Measurements from ENCODE around the gene EPHA6. TPM values are rescaled to one million over a fixed set of nuclear protein-coding genes. Genes with fewer than 3 reads are reported as not detected.

Gene EPHA6
- total RNA-seq, 1 experiment from 2014 or later, result 3.6 TPM

- Histone ChIP-seq H2AFZ (ENCODE audit: low read length) (no peak overlapping the region), H4K20me1 (ENCODE audit: low read length) (no peaks in the 10 kb centered on the region), H3K27ac (ENCODE audit: low read length) (no peak overlapping the region), H3K9me3 (ENCODE audit: low read length) (no peaks in the 10 kb centered on the region), H3K36me3 (ENCODE audit: low read depth, low read length) (no peaks in the 10 kb centered on the region), H3K79me2 (ENCODE audit: low read length) (no peaks in the 10 kb centered on the region), H3K9me2 (replicated peaks; ENCODE audit: low read length) (no peaks in the 10 kb centered on the region), H3K9ac (ENCODE audit: low read length) (no peak overlapping the region), H3K4me3 (ENCODE audit: low read length) (no peak overlapping the region), H3K4me1 (ENCODE audit: insufficient read depth, low read length) (no peaks in the 10 kb centered on the region), H3F3A (ENCODE audit: low read length, unreplicated experiment) (no peaks in the 10 kb centered on the region), H3K4me2 (ENCODE audit: low read length) (no peak overlapping the region), H3K27me3 (ENCODE audit: low read length) (no peaks in the 10 kb centered on the region)
- DNase-seq (no peak), ATAC-seq (peak; percentile 18; the same call in 1 of the 2 replicates)
- ChIA-PET CTCF (no interaction called here), POLR2A (ENCODE audit: unreplicated experiment) (no interaction called here)
- TF ChIP-seq EZH2 (IDR thresholded peaks at IDR 0.05; ENCODE audit: low read length, unreplicated experiment), result no peak
- no peak for TF ChIP-seq EZH2phosphoT487 (IDR thresholded peaks at IDR 0.05; ENCODE audit: borderline replicate concordance, low read length)
- TF ChIP-seq, protein P1, sequence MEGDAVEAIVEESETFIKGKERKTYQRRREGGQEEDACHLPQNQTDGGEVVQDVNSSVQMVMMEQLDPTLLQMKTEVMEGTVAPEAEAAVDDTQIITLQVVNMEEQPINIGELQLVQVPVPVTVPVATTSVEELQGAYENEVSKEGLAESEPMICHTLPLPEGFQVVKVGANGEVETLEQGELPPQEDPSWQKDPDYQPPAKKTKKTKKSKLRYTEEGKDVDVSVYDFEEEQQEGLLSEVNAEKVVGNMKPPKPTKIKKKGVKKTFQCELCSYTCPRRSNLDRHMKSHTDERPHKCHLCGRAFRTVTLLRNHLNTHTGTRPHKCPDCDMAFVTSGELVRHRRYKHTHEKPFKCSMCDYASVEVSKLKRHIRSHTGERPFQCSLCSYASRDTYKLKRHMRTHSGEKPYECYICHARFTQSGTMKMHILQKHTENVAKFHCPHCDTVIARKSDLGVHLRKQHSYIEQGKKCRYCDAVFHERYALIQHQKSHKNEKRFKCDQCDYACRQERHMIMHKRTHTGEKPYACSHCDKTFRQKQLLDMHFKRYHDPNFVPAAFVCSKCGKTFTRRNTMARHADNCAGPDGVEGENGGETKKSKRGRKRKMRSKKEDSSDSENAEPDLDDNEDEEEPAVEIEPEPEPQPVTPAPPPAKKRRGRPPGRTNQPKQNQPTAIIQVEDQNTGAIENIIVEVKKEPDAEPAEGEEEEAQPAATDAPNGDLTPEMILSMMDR (conservative IDR thresholded peaks at IDR 0.05; ENCODE audit: low read depth, low read length), result no peak
- intact Hi-C loops (cut with micrococcal nuclease), result no loop called here
- no TSS peak for BruUV-seq (replicated peaks)
These were observed 275.2 kb downstream of the EPHA6 start for GRCh38 chr3:97089621-97090020.

- H3K79me2 ChIP-seq (ENCODE audit: low read length), result no peaks in the 10 kb centered on the region
- no TSS peak for BruUV-seq (replicated peaks)
- H3K9ac ChIP-seq (ENCODE audit: low read length), result no peak overlapping the region
- ChIA-PET POLR2A (ENCODE audit: unreplicated experiment) (no interaction called here), CTCF (no interaction called here)
- H3K27me3 ChIP-seq (ENCODE audit: low read length), result no peaks in the 10 kb centered on the region
- no peaks in the 10 kb centered on the region for H4K20me1 ChIP-seq (ENCODE audit: low read length)
- H3K36me3 ChIP-seq (ENCODE audit: low read depth, low read length), result no peaks in the 10 kb centered on the region
- no peaks in the 10 kb centered on the region for H3F3A ChIP-seq (ENCODE audit: low read length, unreplicated experiment)
- H3K4me1 ChIP-seq (ENCODE audit: insufficient read depth, low read length), result no peaks in the 10 kb centered on the region
- TF ChIP-seq EZH2phosphoT487 (IDR thresholded peaks at IDR 0.05; ENCODE audit: borderline replicate concordance, low read length), result no peak
- TF ChIP-seq, protein P1 (conservative IDR thresholded peaks at IDR 0.05; ENCODE audit: low read depth, low read length), result no peak
- no peak for TF ChIP-seq EZH2 (IDR thresholded peaks at IDR 0.05; ENCODE audit: low read length, unreplicated experiment)
- ATAC-seq (peak; percentile 53), DNase-seq (no peak)
- H3K9me2 ChIP-seq (replicated peaks; ENCODE audit: low read length), result no peaks in the 10 kb centered on the region
- H3K9me3 ChIP-seq (ENCODE audit: low read length), result no peaks in the 10 kb centered on the region
- no peak overlapping the region for H3K4me2 ChIP-seq (ENCODE audit: low read length)
- H3K27ac ChIP-seq (ENCODE audit: low read length), result no peak overlapping the region
- no peak overlapping the region for H3K4me3 ChIP-seq (ENCODE audit: low read length)
- intact Hi-C loops (cut with micrococcal nuclease), result no loop called here
- no peak overlapping the region for H2AFZ ChIP-seq (ENCODE audit: low read length)
These were observed 288.2 kb downstream of the EPHA6 start for GRCh38 chr3:97102641-97103040.

GRCh38 chr3:97105989-97106651 lies 291.7 kb downstream of the EPHA6 start:
- TF ChIP-seq EZH2phosphoT487 (IDR thresholded peaks at IDR 0.05; ENCODE audit: borderline replicate concordance, low read length) (no peak), EZH2 (IDR thresholded peaks at IDR 0.05; ENCODE audit: low read length, unreplicated experiment) (no peak)
- TF ChIP-seq, protein P1 (conservative IDR thresholded peaks at IDR 0.05; ENCODE audit: low read depth, low read length), result no peak
- Histone ChIP-seq H3K9me2 (replicated peaks; ENCODE audit: low read length) (no peaks in the 10 kb centered on the region), H3F3A (ENCODE audit: low read length, unreplicated experiment) (no peaks in the 10 kb centered on the region), H2AFZ (ENCODE audit: low read length) (no peak overlapping the region), H3K27ac (ENCODE audit: low read length) (no peak overlapping the region), H4K20me1 (ENCODE audit: low read length) (no peaks in the 10 kb centered on the region), H3K79me2 (ENCODE audit: low read length) (no peaks in the 10 kb centered on the region), H3K36me3 (ENCODE audit: low read depth, low read length) (no peaks in the 10 kb centered on the region), H3K4me2 (ENCODE audit: low read length) (no peak overlapping the region), H3K4me1 (ENCODE audit: insufficient read depth, low read length) (no peaks in the 10 kb centered on the region), H3K9ac (ENCODE audit: low read length) (no peak overlapping the region), H3K27me3 (ENCODE audit: low read length) (no peaks in the 10 kb centered on the region), H3K4me3 (ENCODE audit: low read length) (no peak overlapping the region), H3K9me3 (ENCODE audit: low read length) (no peaks in the 10 kb centered on the region)
- ATAC-seq (no peak), DNase-seq (no peak)
- intact Hi-C loops (cut with micrococcal nuclease), result no loop called here
- ChIA-PET POLR2A (ENCODE audit: unreplicated experiment) (no interaction called here), CTCF (no interaction called here)
- BruUV-seq (replicated peaks), result no TSS peak
